Glutamatergic neuron (in vitro differentiated cells): Measurements from ENCODE around the gene DISP2. TPM values are rescaled to one million over a fixed set of nuclear protein-coding genes. Genes with fewer than 3 reads are reported as not detected.

Source experiments
- DNase-seq: peaks from one replicate; pipeline ENCODE4 v3.0.0; 2022
- H3K27ac Mint-ChIP-seq: one replicate; pipeline ENCODE4 v1.8.0; 2020; ENCODE audit warnings: mild to moderate bottlenecking, mixed read lengths, inconsistent platforms; ENCODE audit not compliant: unreplicated experiment
- H3K27me3 Mint-ChIP-seq: one replicate; pipeline ENCODE4 v1.8.0; 2020; ENCODE audit warnings: mild to moderate bottlenecking, moderate library complexity, mixed read lengths, inconsistent platforms; ENCODE audit not compliant: unreplicated experiment
- H3K36me3 Mint-ChIP-seq: one replicate; pipeline ENCODE4 v1.8.0; 2020; ENCODE audit warnings: mild to moderate bottlenecking, mixed read lengths, inconsistent platforms; ENCODE audit not compliant: unreplicated experiment
- H3K4me1 Mint-ChIP-seq: one replicate; pipeline ENCODE4 v1.8.0; 2020; ENCODE audit warnings: mild to moderate bottlenecking, low read depth, mixed read lengths, inconsistent platforms; ENCODE audit not compliant: unreplicated experiment
- H3K4me3 Mint-ChIP-seq: one replicate; pipeline ENCODE4 v1.8.0; 2020; ENCODE audit warnings: mild to moderate bottlenecking, mixed read lengths, inconsistent platforms; ENCODE audit not compliant: unreplicated experiment
- H3K9me3 Mint-ChIP-seq: one replicate; pipeline ENCODE4 v1.8.0; 2020; ENCODE audit warnings: mild to moderate bottlenecking, moderate library complexity, mixed read lengths, inconsistent platforms; ENCODE audit not compliant: unreplicated experiment
- long read RNA-seq: library from polyadenylated mRNA; unstranded; transcript quantifications from one replicate; pipeline ENCODE4 v2.0.0, GENCODE V29; 2020; ENCODE audit not compliant: unreplicated experiment
- total RNA-seq: library from RNA; stranded (reverse); fragmentation: NEBNext Ultra II Directional; extraction: Animal tissue kit (Norgen Biotek cat#: 25700); gene quantifications from one replicate; pipeline ENCODE4 v1.2.1, GENCODE V29; 2021; ENCODE audit not compliant: unreplicated experiment
- TF ChIP-seq, protein P1 (sequence below): fragments of 200-600 bp; sonication (generic); IDR thresholded peaks from one replicate; pipeline ENCODE4 v1.5.0; 2021; ENCODE audit not compliant: partially characterized antibody, unreplicated experiment

DISP2 gene, protein sequence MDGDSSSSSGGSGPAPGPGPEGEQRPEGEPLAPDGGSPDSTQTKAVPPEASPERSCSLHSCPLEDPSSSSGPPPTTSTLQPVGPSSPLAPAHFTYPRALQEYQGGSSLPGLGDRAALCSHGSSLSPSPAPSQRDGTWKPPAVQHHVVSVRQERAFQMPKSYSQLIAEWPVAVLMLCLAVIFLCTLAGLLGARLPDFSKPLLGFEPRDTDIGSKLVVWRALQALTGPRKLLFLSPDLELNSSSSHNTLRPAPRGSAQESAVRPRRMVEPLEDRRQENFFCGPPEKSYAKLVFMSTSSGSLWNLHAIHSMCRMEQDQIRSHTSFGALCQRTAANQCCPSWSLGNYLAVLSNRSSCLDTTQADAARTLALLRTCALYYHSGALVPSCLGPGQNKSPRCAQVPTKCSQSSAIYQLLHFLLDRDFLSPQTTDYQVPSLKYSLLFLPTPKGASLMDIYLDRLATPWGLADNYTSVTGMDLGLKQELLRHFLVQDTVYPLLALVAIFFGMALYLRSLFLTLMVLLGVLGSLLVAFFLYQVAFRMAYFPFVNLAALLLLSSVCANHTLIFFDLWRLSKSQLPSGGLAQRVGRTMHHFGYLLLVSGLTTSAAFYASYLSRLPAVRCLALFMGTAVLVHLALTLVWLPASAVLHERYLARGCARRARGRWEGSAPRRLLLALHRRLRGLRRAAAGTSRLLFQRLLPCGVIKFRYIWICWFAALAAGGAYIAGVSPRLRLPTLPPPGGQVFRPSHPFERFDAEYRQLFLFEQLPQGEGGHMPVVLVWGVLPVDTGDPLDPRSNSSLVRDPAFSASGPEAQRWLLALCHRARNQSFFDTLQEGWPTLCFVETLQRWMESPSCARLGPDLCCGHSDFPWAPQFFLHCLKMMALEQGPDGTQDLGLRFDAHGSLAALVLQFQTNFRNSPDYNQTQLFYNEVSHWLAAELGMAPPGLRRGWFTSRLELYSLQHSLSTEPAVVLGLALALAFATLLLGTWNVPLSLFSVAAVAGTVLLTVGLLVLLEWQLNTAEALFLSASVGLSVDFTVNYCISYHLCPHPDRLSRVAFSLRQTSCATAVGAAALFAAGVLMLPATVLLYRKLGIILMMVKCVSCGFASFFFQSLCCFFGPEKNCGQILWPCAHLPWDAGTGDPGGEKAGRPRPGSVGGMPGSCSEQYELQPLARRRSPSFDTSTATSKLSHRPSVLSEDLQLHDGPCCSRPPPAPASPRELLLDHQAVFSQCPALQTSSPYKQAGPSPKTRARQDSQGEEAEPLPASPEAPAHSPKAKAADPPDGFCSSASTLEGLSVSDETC (N-terminal part only)
- 44.3 TPM for total RNA-seq
- long read RNA-seq, full-length matches to known transcripts = 1 of 9 reads
- long read RNA-seq, partial matches to known transcripts = 0 of 9 reads
- long read RNA-seq, other reads (novel, unspliced or antisense) = 8 of 9 reads

DNA sequence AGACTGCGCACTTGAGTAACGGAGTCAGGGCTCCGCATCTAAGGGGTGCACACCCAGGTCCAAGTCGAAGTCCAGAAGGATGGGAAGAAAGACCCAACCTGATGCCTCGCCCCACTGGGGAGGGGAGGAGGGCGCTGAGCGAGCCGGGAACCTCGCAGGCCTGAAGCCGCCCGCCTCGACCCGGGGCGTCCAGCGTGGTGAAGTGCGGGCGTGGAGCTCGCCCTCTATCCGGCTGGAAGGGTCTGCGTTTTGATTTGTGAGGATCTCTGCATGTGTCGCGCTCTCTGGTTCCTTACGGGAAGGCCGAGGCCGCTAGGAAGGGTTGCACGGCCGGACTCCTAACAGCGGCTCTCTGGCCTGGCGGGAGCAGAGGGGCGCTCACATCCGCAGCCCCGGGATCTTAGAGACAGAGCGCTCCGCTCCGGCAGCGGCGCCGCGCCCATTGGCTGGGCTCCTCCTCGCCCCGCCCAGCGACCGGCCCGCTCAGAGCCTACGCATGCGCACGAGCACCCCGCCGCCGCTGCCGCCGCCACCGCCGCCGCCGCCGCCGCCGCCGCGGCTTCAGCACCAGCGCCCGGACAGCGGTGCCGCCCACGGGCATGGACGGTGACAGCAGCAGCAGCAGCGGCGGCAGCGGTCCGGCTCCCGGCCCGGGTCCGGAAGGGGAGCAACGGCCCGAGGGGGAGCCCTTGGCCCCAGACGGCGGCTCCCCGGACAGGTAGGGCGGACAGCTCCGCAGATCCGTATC lies at the start of gene DISP2:
Gene DISP2 (plus strand): TSS at position 497 of the 748 bp plus-strand sequence. CDS start 103 bp downstream, at position 600.
- peaks cover 21% of the 10 kb centered on the region for H3K27me3 Mint-ChIP-seq
- H3K4me3 Mint-ChIP-seq = peak within 1 kb of the TSS; percentile 91
- H3K9me3 Mint-ChIP-seq = peaks cover 11% of the 10 kb centered on the region
- H3K4me1 Mint-ChIP-seq = peaks cover 49% of the 10 kb centered on the region
- H3K27ac Mint-ChIP-seq = peak within 1 kb of the TSS; percentile 87
- H3K36me3 Mint-ChIP-seq = no peaks in the 10 kb centered on the region
- TF ChIP-seq, protein P1, sequence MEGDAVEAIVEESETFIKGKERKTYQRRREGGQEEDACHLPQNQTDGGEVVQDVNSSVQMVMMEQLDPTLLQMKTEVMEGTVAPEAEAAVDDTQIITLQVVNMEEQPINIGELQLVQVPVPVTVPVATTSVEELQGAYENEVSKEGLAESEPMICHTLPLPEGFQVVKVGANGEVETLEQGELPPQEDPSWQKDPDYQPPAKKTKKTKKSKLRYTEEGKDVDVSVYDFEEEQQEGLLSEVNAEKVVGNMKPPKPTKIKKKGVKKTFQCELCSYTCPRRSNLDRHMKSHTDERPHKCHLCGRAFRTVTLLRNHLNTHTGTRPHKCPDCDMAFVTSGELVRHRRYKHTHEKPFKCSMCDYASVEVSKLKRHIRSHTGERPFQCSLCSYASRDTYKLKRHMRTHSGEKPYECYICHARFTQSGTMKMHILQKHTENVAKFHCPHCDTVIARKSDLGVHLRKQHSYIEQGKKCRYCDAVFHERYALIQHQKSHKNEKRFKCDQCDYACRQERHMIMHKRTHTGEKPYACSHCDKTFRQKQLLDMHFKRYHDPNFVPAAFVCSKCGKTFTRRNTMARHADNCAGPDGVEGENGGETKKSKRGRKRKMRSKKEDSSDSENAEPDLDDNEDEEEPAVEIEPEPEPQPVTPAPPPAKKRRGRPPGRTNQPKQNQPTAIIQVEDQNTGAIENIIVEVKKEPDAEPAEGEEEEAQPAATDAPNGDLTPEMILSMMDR = no peak
- peak; percentile 93 for DNase-seq

DNA sequence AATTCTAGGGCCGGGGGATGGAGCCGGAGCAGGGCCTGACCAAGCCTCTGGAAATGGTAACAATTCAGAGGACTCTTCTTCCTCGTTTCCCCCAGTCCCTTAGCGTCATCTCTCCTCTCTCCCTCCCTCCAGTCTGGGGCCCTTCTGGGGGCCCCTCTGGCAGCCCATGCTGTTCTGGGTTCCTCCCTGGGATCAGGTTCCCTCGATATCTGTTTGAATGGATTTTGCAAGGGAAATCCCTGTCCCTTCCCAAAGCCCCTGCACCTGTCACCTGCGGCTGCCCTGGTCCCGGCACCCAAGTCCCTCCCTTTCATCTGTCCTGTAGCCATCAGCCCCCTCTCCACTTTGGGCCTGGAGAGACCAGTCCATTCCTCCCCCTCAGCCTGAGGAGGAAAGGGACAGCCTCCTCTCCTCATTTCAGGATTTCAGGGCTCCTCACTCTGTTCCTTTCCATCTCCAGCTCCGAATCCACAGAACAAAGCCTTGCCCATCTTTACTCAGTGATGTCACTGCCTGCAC lies 48.6 kb upstream of the DISP2 start:
- no peaks in the 10 kb centered on the region for H3K9me3 Mint-ChIP-seq
- TF ChIP-seq, protein P1 = no peak
- no peak overlapping the region for H3K27ac Mint-ChIP-seq
- DNase-seq = no peak
- H3K36me3 Mint-ChIP-seq = no peaks in the 10 kb centered on the region
- H3K4me3 Mint-ChIP-seq = no peak overlapping the region
- peaks cover 8% of the 10 kb centered on the region for H3K27me3 Mint-ChIP-seq
- H3K4me1 Mint-ChIP-seq = no peaks in the 10 kb centered on the region

DNA sequence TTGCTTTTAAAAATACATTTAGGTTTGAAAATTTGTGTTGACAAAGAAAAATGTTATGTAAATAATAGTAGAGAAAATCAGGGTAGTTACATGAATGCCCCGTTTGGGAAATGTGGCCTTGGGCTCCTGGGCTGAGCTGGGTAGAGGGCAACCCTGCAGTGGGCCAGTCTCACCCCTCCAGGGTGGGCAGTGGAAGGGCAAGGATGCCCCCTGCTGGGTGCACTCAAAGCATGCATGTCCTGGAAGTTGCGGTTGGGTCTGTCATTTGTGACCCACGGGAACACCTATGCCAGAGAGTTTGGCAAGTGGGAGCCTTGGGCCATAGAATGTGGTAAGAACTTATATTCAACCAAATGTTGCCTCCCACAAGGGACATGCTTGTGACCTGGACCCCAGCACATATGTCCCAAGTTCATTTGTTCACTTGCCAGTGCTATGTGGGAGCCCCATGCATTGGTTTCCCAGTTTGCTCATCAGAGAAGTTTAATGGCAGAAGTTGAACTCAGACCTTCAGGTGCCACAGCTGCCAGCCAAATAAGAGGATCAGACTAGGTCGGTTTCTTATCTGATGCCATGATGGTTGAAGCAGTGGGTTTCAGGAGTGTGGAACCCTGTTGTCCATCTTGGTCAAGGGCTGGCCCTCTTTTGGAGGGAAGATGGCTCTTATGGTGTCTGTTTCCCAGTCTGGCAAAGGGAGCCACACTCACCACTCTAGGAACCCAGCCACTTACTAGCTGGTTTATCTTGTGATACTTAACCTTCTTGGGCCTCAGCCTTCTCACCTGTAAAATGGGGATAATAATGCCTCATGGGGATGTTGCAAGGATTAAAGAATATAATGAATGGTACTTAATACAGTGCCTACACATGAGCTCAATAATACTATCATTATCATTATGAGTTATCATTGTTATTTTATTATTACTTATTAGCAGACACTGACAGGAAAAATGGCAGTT lies 47.7 kb upstream of the DISP2 start:
- TF ChIP-seq, protein P1 = peak; percentile 70
- Mint-ChIP-seq H3K27ac (no peak overlapping the region), H3K4me3 (no peak overlapping the region), H3K27me3 (peaks cover 8% of the 10 kb centered on the region), H3K36me3 (no peaks in the 10 kb centered on the region), H3K4me1 (no peaks in the 10 kb centered on the region), H3K9me3 (no peaks in the 10 kb centered on the region)
- peak; percentile 77 for DNase-seq
